Fibroblast of lung (primary cell): Measurements from ENCODE around the gene L3MBTL4. TPM values are rescaled to one million over a fixed set of nuclear protein-coding genes. Genes with fewer than 3 reads are reported as not detected.

Source experiments
- DNase-seq, 2 donors: peaks; one replicate each; pipeline versions ENCODE4 v3.0.0 to v3.0.0-alpha.2; 2010; ENCODE audit warnings: low read depth in 2 of 2
- H2AFZ ChIP-seq: 2 replicates; pipeline ENCODE4 v1.5.1; 2012; ENCODE audit warnings: low read length, control low read depth, inconsistent platforms
- H3K27ac ChIP-seq: 2 replicates; pipeline ENCODE4 v1.5.1; 2011; ENCODE audit warnings: low read length, control low read depth; ENCODE audit not compliant: insufficient read depth
- H3K27me3 ChIP-seq: 2 replicates; pipeline ENCODE4 v1.5.1; 2011; ENCODE audit warnings: mild to moderate bottlenecking, low read length; ENCODE audit not compliant: control insufficient read depth, insufficient read depth
- H3K36me3 ChIP-seq: 2 replicates; pipeline ENCODE4 v1.5.1; 2011; ENCODE audit warnings: low read length; ENCODE audit not compliant: control insufficient read depth, insufficient read depth
- H3K4me1 ChIP-seq: 2 replicates; pipeline ENCODE4 v1.5.1; 2011; ENCODE audit warnings: low read length; ENCODE audit not compliant: control insufficient read depth, insufficient read depth; ENCODE audit errors: extremely low read depth
- H3K4me2 ChIP-seq: 2 replicates; pipeline ENCODE4 v1.5.1; 2011; ENCODE audit warnings: low read length, control low read depth; ENCODE audit not compliant: insufficient read depth; ENCODE audit errors: extremely low read depth
- H3K4me3 ChIP-seq, 4 experiments: fragments of 200-600 bp in 1 of 4; sonication (generic) in 1 of 4; replicated peaks in 1 of 4; 2 replicates each; pipeline ENCODE4 v1.5.1; 2011 to 2016; ENCODE audit warnings: low read length in 4 of 4, low read depth in 3 of 4, mild to moderate bottlenecking in 3 of 4, control low read depth in 2 of 4, inconsistent platforms in 1 of 4, mixed read lengths in 1 of 4; ENCODE audit not compliant: insufficient read depth in 1 of 4; ENCODE audit errors: control extremely low read depth in 1 of 4
- H3K79me2 ChIP-seq: 2 replicates; pipeline ENCODE4 v1.5.1; 2012; ENCODE audit warnings: mild to moderate bottlenecking, low read length, inconsistent platforms; ENCODE audit not compliant: control insufficient read depth, insufficient read depth
- H3K9ac ChIP-seq: 2 replicates; pipeline ENCODE4 v1.5.1; 2011; ENCODE audit warnings: mild to moderate bottlenecking, low read length, control low read depth; ENCODE audit not compliant: insufficient read depth
- H3K9me3 ChIP-seq: 2 replicates; pipeline ENCODE4 v1.5.1; 2012; ENCODE audit warnings: low read depth, low read length; ENCODE audit not compliant: control insufficient read depth, insufficient read depth
- H4K20me1 ChIP-seq: 2 replicates; pipeline ENCODE4 v1.5.1; 2011; ENCODE audit warnings: low read length; ENCODE audit not compliant: control insufficient read depth, insufficient read depth; ENCODE audit errors: extremely low read depth
- EZH2 ChIP-seq: IDR thresholded peaks from 2 replicates; pipeline ENCODE4 v1.5.1; 2012; ENCODE audit warnings: low read length, control low read depth, mild to moderate bottlenecking; ENCODE audit errors: missing control alignments
- polyA plus RNA-seq, 2 donors: library from polyadenylated mRNA; depleted of rRNA in 1 of 2; stranded (reverse) in 1 of 2; unstranded in 1 of 2; fragments of >200 nt; gene quantifications; 2 replicates each; pipeline ENCODE4 v1.2.1, GENCODE V29; 2011 to 2012; ENCODE audit warnings: missing spikeins in 1 of 2
- total RNA-seq: library from RNA; depleted of rRNA; stranded (reverse); fragments of >200 nt; gene quantifications from 2 replicates; pipeline ENCODE4 v1.2.1, GENCODE V29; 2014
- TF ChIP-seq, protein P1 (sequence below), 2 donors: IDR thresholded peaks in 1 of 2; conservative IDR thresholded peaks in 1 of 2; 1 replicate in 1 of 2; 2 replicates in 1 of 2; pipeline ENCODE4 v1.5.1; 2011 to 2012; ENCODE audit warnings: low read length in 2 of 2, control low read depth in 1 of 2, inconsistent platforms in 1 of 2, low read depth in 1 of 2, mild to moderate bottlenecking in 1 of 2

L3MBTL4 gene
- total and polyA plus RNA-seq, 2 donors (not counting 1 experiment from before 2014, with no cell fraction given) = 0.06 to 0.33 TPM

DNA sequence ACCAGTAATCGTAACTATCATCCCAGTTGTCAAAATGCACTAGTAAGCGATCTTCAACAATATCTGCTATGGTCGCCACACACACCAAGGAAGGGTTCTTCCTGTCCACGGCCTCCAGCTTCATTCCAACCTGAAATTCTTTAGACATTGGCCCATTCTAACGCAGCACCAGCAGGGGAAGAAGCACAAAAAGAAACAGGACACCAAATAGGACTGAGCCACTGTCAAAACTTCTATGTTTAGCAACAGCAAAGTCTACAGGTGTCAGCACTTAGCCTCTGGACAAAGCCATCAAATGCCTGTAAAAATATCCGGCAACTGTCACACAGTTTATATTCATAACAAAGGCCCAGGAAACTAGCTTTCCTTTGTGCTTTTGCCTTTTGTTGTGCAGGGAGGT, 175.0 kb downstream of the L3MBTL4 start:
- DNase-seq = no peak
- Histone ChIP-seq H3K79me2 (no peaks in the 10 kb centered on the region), H3K4me3 (no peak overlapping the region), H3K9me3 (no peaks in the 10 kb centered on the region), H3K9ac (no peak overlapping the region), H4K20me1 (no peaks in the 10 kb centered on the region), H3K36me3 (no peaks in the 10 kb centered on the region), H3K27me3 (no peaks in the 10 kb centered on the region), H2AFZ (no peak overlapping the region), H3K27ac (no peak overlapping the region), H3K4me1 (no peaks in the 10 kb centered on the region), H3K4me2 (no peak overlapping the region)
- TF ChIP-seq, protein P1, sequence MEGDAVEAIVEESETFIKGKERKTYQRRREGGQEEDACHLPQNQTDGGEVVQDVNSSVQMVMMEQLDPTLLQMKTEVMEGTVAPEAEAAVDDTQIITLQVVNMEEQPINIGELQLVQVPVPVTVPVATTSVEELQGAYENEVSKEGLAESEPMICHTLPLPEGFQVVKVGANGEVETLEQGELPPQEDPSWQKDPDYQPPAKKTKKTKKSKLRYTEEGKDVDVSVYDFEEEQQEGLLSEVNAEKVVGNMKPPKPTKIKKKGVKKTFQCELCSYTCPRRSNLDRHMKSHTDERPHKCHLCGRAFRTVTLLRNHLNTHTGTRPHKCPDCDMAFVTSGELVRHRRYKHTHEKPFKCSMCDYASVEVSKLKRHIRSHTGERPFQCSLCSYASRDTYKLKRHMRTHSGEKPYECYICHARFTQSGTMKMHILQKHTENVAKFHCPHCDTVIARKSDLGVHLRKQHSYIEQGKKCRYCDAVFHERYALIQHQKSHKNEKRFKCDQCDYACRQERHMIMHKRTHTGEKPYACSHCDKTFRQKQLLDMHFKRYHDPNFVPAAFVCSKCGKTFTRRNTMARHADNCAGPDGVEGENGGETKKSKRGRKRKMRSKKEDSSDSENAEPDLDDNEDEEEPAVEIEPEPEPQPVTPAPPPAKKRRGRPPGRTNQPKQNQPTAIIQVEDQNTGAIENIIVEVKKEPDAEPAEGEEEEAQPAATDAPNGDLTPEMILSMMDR (conservative IDR thresholded peaks at IDR 0.05 in 1 of 2, IDR thresholded peaks at IDR 0.05 in 1 of 2; ENCODE audit: low read depth in 1 of 2, low read length in 2 of 2) = no peak
- no peak for TF ChIP-seq EZH2

DNA sequence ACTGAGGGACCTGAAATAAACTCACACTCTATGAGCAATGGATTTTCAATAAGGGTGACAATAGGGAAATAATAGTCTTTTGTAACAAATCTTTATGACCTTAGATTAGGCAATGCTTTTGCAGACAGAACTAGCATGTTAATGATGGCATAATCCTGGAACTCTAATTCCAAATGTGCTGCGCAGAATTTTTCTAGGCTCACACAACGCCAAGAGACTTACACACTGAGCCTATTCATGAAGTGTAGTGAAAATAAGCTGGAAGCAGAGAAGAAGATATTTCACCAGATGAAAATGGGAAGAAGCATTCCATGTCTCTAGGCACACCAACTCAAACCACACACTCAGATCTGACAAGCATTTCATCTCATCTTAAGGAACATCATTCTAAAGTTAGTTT, 178.5 kb downstream of the L3MBTL4 start:
- no peak overlapping the region for H3K9ac ChIP-seq
- H3K4me2 ChIP-seq = no peak overlapping the region
- no peak for DNase-seq
- no peaks in the 10 kb centered on the region for H3K9me3 ChIP-seq
- H3K4me1 ChIP-seq = no peaks in the 10 kb centered on the region
- no peaks in the 10 kb centered on the region for H3K36me3 ChIP-seq
- TF ChIP-seq, protein P1 (conservative IDR thresholded peaks at IDR 0.05 in 1 of 2, IDR thresholded peaks at IDR 0.05 in 1 of 2; ENCODE audit: low read depth in 1 of 2, low read length in 2 of 2) = no peak
- no peak for TF ChIP-seq EZH2
- no peak overlapping the region for H3K4me3 ChIP-seq
- no peaks in the 10 kb centered on the region for H3K27me3 ChIP-seq
- no peaks in the 10 kb centered on the region for H3K79me2 ChIP-seq
- no peak overlapping the region for H3K27ac ChIP-seq
- H2AFZ ChIP-seq = no peak overlapping the region
- H4K20me1 ChIP-seq = no peaks in the 10 kb centered on the region

DNA sequence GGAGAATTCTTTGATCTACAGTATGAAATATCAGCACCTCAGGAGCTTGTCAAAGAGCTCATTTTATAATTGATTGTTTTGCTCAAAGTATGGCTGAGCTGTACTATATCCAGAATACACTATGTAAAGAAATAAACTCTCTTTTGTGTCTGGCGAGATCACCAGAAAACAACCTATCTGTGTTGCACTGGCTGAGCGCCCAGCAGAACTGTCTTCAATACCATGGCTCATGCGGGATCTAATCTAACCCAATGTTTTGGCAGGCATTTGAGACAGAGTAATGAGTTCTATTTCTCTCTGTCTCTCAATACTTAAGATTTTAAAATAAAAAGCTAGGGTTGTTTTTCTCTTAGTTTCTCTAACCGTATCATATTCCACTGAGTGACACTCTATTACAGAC, 192.4 kb downstream of the L3MBTL4 start:
- Histone ChIP-seq H3K4me2 (no peak overlapping the region), H2AFZ (no peak overlapping the region), H3K4me3 (no peak overlapping the region), H3K36me3 (no peaks in the 10 kb centered on the region), H3K79me2 (no peaks in the 10 kb centered on the region), H3K9me3 (no peaks in the 10 kb centered on the region), H3K27ac (no peak overlapping the region), H3K9ac (no peak overlapping the region), H4K20me1 (no peaks in the 10 kb centered on the region), H3K27me3 (no peaks in the 10 kb centered on the region), H3K4me1 (no peaks in the 10 kb centered on the region)
- DNase-seq = no peak
- no peak for TF ChIP-seq EZH2
- TF ChIP-seq, protein P1 (conservative IDR thresholded peaks at IDR 0.05 in 1 of 2, IDR thresholded peaks at IDR 0.05 in 1 of 2; ENCODE audit: low read depth in 1 of 2, low read length in 2 of 2) = no peak
